GM21786 (cell line): ENCODE measurements around the gene TMEM35B.
A peak's percentile ranks its signal among the peaks of the same experiment; 100 is the strongest.
"Not testable (repeated sequence)": the region's sequence is repeated elsewhere in the genome, so short reads cannot be mapped to it uniquely, and the experiment has no call there.

Experiments used
- ATAC-seq: cut with Tn5 transposase; IDR thresholded peaks from one replicate; pipeline ENCODE4 v1.9.1; 2021; ENCODE audit not compliant: unreplicated experiment

The TMEM35B gene

DNA sequence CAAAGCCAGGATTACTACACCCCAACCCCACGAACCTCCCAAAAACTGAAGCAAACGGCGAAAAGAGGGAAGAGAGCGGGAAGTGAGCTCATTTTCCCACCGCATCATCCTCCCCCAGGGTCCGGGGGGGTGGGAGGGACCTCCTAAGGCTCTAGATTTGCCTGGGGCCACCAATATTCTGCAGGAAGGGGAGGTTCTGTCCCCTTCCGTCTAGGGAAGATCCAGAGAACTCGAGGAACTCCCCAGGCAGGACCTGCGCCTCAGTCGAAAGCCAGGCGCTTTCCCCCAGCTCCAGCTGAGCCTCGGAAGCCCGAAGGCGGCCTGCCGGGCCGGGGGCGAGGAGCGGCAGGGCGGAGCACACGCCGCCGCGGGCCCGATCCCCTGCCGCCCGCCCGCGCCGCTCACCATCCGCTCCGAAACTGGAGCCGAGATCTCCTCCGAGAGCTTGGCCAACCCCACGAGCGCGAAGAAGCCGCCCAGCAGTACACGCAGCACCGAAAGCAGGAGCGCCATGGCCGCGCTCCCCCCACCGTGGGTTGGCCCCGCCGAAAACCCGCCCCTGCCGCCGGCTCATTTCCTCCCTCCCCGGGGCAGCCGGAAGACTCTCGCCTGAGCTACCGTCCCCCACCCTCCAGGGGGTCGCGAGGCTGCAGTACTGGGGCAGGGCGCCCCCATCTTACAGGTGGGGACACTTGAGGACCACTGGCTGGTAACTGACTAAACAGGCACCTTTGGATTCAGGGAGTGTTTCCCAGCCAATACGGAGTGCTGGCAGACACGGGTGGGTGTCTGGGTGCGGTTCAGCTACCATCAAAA lies at the start of gene TMEM35B:
TSS of gene TMEM35B (minus strand) at position 555 of the 816 bp plus-strand sequence. CDS start at position 513, 42 bp downstream.
- ATAC-seq: peak; percentile 50

DNA sequence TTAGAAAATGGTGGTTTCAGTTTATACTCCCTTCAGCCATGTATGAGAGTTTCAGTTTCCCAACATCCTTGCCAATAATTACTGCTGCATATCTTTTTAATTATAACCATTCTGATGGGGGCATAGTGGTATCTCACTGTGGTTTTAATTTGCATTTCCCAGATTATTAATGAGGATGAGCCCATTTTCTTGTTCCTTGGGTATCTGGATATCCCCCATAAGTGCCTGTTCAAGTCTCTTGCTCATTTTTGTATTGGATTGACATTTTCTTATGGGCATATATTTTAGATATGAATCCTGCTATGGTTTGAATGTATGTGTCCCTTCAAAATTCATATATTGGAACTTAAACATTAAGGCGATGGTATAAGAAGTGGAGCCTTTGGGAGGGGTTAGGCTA lies 48.2 kb upstream of the TMEM35B start:
- no peak for ATAC-seq

DNA sequence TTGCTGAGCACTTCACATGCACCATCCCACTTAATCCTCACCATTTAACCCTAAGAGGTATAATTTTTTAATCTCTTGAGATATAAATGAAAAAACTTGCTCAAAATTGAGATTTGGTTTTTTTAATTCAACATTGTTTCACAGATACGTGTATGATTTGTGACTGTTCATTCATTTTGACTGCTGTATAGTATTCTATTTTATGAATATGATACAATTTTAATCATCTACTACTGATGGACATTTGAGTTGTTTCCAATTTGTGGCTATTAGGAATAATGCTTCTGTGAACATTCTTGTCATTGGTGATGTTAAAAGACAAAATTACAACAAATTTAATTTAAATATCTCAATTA lies 47.2 kb upstream of the TMEM35B start:
- no peak for ATAC-seq

DNA sequence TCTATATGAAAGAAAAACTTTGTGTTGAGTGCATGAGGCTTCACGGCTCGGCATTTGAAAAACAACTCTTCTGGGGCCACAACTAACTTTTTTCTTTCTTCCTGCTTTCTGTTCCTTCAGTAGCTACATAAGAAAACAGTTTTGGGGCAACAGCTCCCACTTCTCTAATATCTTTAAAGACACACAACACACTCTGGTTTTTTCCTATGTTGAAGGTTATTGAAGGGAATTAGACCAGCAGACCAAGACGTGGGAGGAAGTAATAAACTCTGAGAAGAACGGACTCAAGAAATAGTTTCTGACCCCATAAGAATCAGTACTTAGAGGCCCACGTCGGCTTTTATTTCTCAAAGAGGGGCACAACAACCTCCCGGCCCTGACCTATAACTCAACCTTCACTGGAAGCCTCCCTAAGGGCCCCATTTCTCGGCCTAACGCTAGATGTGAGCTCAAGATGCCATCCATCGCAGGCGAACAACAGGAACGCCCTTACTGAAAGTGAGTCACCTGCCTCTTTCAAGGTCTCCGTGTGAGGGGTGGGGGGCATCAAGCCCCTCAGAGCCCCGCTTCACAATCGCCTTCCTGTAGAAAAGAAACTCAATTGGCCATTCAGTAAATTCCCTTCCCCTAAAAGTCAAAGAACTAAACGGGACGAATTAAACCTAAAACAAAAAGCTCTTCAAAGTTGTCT lies 45.8 kb upstream of the TMEM35B start:
- no peak for ATAC-seq

DNA sequence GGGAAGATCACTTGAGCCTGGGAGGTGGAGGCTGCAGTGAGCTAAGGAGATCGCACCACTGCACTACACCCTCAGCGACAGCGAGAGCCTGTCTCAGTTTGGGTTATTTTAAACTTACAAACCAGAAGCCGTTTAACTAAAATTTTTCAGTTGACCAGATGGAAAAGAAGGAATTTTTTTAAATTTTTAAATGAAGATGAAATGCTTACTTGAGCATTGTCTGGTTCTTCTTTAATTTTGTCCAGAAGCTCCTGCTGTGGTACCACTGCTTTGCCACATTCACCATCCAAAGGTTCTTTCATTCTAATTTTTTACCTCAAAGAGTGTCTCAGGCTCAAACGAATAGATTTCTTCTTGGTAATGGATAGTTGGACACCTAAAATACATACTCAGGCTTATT lies 45.2 kb upstream of the TMEM35B start:
- ATAC-seq: no peak

DNA sequence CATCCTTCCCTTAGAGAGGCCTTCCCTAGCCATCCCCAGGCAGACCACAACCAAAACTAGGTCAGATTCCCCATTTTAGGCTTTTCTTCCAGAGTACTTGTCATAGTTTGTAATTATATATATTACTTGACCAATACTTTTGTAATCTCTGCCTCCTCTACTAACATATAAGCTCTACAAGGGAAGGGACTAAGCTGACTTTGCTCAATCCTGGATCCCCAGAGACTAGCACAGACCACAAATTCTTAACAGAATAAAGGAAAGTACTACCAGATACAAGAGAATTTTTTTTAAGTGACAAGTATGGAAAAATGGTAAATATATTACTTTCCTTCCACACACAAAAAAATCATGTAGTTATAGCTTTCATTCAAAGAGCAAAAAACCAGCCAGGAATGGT lies 44.6 kb upstream of the TMEM35B start:
- no peak for ATAC-seq

DNA sequence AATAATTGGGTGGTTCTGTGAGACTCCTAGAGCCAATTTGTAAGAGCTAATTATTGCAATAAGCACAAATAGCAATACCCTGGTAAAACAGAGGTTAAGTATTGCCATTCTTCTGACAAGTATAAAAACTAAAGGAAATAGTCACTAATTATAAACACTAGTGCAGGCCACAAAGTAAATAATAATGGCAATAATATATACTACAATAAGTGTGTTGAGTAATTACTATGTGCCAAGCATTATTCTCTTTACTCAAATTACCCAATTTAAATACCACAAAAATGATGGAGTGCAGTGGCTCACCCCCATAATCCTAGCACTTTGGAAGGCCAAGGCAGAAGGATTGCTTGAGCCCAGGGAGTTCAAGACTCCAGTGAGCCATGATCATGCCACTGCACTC lies 31.3 kb upstream of the TMEM35B start:
- no peak for ATAC-seq

DNA sequence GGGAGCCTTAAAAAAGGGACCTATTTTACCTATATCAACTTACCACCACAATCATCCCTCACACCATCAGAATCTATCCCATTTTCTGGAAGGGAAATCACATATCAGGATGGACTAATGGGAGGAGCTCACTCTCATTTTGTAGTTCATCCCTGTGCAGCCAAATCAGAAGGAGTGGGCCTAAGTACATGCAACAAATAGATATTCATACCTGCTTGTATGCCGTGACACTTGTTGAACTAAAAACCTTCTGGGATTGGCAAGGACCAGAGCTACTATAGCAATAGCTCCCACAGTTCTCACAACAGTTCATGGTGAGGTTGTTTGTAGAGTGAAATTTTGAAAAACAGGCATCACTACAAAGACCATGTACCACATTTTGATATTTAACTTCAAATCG lies 29.3 kb upstream of the TMEM35B start:
- ATAC-seq: no peak

DNA sequence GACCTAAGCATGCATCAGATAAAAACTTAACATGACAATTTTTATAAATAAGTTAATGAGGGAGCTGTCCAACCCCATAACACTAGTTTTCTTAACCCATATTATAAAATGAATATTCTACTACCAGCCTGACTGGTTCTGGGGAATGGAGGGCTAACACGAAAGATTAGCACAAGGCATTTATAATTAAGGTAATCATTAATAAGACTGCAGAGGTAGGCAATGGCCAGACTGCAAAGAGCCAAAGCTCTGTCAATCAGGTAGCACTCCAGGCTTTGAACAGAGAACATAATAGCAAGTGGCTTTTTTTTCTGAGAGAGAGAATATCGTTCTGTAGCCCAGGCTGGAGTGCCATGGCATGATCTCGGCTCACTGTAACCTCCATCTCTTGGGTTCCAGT lies 20.6 kb upstream of the TMEM35B start:
- no peak for ATAC-seq

DNA sequence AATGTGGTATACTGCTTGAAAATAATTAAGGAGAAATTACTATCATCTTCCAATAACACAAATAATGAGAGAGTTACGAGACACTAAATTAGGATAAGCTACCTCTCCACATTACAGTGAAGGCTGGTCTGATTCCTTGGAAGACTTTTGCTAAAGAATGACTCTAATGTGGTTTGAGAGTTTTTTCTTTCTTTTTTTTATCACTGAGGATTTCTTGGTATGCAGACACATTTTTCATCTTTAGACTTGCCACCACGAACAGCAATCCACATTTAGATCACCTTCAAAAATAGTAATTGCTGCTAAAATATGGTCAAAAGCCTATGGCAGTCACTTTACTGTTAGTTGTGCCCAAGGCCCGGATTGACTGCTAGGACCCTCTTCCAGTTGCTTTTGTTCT lies 16.6 kb upstream of the TMEM35B start:
- no peak for ATAC-seq

DNA sequence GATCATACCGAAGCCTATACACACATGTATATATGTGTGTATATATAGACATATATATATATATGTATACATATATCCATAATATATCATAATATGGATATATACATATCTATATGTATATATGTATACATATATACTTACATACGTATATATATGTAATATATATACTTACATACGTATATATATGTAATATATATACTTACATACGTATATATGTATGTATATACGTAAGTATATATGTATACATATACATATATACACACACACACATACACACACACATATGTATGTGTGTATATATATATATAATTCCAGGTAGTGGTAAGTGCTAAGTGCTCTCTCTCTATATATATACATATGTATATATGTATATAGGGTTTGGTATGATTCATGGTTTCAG lies 9.7 kb upstream of the TMEM35B start:
- no peak for ATAC-seq

DNA sequence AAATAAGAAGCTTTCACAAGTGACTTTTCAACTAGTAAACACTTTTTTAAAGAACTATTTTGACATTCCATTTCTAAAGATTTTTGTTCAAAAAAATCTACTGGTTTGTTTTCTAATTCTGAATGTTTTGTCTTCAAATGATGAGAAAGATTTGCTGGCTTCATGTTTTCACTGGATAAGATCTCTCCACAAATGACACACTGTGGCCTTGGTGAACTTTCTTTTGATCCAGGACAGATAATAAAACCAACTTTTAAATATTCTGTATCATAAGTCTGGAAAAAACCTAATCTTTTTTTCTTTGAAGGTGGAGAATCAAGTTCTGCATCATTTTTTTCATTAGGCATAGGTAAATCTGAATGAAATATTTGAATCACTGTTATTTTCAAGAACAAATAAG lies 3.4 kb upstream of the TMEM35B start:
- no peak for ATAC-seq

DNA sequence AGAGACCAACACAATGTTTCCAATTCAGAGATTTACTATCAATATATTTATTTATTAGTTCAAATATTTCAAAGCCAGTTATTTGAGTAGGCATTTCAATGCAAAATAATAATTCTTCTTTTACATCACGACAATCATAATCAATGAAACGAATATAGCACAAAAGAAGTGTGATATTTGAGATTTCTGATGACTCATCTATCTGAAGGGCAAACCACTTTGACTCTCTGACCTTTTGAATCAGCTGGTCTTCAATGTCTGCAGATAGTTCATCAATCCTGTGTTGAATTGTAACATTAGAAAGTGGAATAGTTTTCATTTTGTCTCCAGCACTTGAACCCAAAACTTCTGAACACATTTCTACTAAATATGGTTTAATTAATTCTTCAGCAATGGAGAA lies 3.0 kb upstream of the TMEM35B start:
- no peak for ATAC-seq

DNA sequence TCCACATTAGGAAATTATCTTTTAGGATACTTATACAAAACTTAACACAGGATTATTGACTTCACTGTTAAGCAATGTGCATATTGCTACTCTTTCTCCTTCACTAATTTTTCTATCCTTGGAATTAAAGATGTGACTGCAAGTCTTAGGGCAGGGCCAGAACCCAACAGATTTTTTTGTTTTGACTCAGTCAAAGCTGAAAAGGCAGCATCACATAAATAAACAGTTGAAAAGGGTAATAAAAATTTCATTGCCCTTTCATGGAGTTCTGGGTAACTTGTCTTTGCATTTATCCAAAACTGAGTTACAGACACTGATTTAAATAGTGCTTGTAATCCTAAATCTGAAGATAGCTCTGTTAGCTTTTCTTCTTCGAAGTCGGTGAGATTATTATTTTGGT lies 1.9 kb upstream of the TMEM35B start:
- ATAC-seq: no peak

DNA sequence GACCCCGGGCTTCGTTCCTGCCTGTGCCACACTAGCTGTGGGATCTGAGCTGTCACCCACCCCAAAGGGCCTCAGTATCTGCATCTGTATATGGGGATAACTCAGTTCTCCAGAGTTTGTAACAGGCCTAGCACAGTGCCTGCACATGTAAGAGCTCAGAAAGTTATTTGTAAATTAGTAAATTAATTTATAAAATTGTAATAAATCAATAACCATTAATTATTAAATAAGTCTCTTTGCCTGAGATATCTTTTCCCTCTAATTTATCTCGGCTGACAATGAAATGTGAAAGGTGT lies 410 bp upstream of the TMEM35B start:
- not testable (repeated sequence) for ATAC-seq

DNA sequence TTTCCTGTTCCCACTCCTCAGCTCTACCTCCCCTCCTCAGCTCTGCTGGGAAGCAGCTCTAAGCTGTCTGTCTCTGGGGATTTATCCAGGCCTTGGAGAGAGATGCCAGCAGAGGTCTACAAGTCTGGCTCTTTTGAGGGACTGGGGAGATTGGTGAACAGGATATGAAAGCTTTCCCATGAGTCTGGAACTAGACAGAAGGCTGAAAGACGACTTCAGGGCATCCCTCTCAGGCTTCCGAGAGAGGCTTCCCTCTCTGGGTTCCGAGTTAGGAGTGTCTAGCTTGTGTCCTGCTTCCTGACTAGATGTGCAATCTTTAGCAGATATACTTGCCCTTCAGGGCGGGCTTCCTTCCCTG lies 733 bp downstream of the TMEM35B start:
- ATAC-seq: no peak

DNA sequence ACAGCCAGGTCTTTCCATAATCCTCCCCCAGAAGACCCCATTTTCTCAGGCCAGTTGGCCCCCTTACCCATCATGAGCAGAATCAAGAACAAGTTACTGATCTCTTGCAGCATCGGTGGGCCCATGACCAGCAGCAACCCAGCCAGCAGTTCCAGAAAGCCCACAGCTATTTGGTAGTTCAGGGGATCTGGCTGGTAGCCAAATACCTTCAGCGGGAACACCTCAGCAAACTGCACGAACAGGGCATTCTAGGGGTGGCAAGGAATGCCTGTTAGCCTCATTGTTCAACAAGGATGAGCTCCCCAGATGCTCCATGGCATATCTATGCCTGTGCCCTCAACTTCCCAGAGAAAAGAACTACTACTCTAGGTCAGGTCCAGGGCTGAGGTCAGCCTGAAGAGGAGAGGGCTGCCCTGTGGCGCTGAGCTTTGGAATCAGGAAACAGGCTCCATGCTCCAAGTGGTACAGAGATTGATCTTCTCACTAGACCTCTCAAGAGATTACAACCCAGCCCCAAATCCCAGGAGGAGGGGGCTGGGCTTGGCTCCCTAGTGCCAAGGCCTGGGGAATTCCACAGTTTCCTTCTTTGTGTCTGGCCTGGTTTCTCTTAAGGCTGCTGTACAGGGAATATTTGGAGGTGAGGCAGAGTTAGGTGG lies 1.3 kb downstream of the TMEM35B start:
- ATAC-seq: no peak

DNA sequence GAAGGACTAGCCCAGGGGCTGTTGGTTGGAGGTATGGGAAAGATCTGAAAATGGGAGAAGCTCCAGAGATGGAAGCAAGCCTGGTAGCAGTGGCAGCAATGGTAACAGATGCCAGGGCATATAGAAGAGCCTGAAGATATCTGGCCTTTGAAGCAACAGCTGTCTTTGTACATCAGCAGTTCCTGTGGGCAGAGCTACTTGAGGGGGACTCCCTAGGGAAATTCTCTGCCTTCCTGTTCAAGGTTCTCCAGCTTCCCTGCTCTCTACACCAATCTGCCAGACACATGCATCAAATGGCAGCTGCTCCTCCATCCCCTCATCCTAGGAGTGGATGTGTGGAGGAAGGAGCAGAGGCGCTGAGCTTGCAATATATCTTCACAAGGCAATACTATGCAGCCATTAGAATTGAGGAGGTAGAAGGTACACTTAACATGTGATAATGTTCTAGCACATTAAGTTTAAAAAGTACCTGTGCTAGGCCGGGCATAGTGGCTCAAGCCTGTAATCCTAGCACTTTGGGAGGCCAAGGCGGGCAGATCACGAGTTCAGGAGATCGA lies 2.2 kb downstream of the TMEM35B start:
- no peak for ATAC-seq

DNA sequence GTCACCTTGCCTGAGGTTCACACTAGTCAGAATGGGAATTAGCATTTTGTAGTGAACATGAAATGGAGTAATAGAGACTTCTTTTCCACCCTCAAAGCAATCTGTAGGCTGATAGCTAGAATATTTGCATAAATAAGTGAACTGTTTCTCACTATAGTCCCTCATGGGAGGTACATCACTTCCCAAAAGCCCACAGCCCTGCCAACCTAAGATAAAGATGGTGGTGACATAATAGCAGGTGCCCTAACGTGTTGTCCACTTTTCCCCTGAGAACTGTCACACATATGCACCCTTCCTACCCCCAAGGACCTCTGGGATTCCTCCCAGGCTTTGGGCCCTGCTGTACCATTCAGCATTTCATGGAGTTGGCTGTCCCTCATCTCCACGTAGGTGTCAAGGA lies 4.4 kb downstream of the TMEM35B start:
- no peak for ATAC-seq

DNA sequence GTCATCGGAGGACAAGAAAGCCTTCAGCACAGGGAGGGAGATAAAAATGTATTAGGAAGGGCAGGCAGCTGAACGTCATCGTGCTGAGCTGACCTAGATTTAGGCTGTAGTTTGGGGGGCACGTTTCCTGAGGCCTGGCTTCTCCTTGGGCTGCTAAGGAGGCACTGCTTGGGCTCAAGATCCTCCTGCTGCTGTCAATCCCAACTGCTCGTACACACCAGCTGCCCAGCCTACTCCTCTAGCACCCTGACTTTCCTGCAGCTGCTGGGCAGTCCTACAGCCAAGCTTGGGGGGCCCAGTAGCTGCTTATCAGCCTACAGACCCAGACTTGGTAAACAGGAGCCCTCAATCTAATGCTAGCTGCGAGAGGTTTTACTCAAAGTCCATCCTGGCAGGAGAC lies 6.2 kb downstream of the TMEM35B start:
- no peak for ATAC-seq

DNA sequence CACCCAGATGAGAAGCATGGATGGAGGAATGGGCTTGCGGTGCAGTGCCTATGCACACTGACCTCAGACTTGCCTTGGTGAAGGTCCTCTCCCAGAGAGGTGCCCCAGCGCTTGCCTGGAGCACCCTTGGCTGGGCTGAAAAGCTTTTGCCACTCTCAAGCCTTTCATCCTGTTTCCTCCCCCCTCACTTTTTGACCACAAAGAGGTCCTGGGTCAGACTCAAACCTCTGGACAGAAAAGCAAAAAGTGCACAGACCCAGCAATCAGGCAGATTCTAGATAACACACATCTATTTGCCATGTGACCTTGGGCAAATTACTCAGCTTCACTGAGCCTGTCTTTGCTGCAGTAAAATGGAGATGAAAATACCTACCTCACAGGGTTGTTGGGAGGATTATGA lies 7.3 kb downstream of the TMEM35B start:
- no peak for ATAC-seq

DNA sequence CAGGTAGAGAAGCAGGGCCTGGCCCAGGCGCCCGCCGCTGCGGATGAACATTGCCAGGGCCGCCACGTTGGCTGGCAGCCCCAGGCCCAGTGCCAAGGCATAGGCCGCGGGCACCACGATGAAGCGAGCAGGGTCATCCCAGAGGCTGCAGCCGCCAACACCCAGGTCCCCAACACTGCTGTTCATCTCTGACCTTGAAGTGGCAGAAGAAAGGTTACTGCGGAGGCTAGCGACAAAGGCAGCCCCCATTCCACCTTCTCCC lies 8.0 kb downstream of the TMEM35B start:
- ATAC-seq: no peak
